GM23338 (cell line): ENCODE measurements around the gene FAXDC2. TPM values are rescaled to one million over a fixed set of nuclear protein-coding genes. Genes with fewer than 3 reads are reported as not detected.

Experiments used
- ATAC-seq: fragments of 200-7000 bp; cut with Tn5 transposase; 3 replicates; pipeline ENCODE4 v1.9.1; 2020
- DNase-seq: peaks from one replicate; pipeline ENCODE4 v3.0.0-alpha.2; 2015; ENCODE audit warnings: low spot score
- H2AFZ ChIP-seq: fragments of 200-600 bp; sonication (generic); 2 replicates; pipeline ENCODE4 v1.8.0; 2016; ENCODE audit warnings: antibody characterized with exemption, mild to moderate bottlenecking, moderate library complexity
- H3F3A ChIP-seq: fragments of 200-600 bp; sonication (generic); replicated peaks from 2 replicates; pipeline ENCODE4 v1.8.0; 2017; ENCODE audit warnings: antibody characterized with exemption, mixed run types, low read depth
- H3K27ac ChIP-seq: fragments of 200-600 bp; sonication (generic); 2 replicates; pipeline ENCODE4 v1.6.1; 2016; ENCODE audit warnings: low read depth
- H3K27me3 ChIP-seq: fragments of 200-600 bp; sonication (generic); 2 replicates; pipeline ENCODE4 v1.8.0; 2016; ENCODE audit warnings: mild to moderate bottlenecking, mixed run types, moderate library complexity; ENCODE audit not compliant: insufficient read depth
- H3K36me3 ChIP-seq: fragments of 200-600 bp; sonication (generic); 2 replicates; pipeline ENCODE4 v1.8.0; 2016; ENCODE audit warnings: mild to moderate bottlenecking; ENCODE audit not compliant: insufficient read depth
- H3K4me1 ChIP-seq: fragments of 200-600 bp; sonication (generic); 2 replicates; pipeline ENCODE4 v1.8.0; 2016; ENCODE audit warnings: mild to moderate bottlenecking, moderate library complexity; ENCODE audit not compliant: insufficient read depth
- H3K4me2 ChIP-seq: fragments of 200-600 bp; sonication (generic); 2 replicates; pipeline ENCODE4 v1.7.1; 2017; ENCODE audit warnings: mixed run types
- H3K4me3 ChIP-seq: fragments of 200-600 bp; sonication (generic); 2 replicates; pipeline ENCODE4 v1.6.1; 2016; ENCODE audit warnings: mixed run types
- H3K79me2 ChIP-seq: fragments of 200-600 bp; sonication (generic); replicated peaks from 2 replicates; pipeline ENCODE4 v1.8.0; 2017; ENCODE audit warnings: mild to moderate bottlenecking; ENCODE audit not compliant: insufficient read depth
- H3K9me2 ChIP-seq: fragments of 200-600 bp; sonication (generic); 2 replicates; pipeline ENCODE4 v1.8.0; 2017; ENCODE audit not compliant: insufficient read depth
- H4K20me1 ChIP-seq: fragments of 200-600 bp; sonication (generic); replicated peaks from 2 replicates; pipeline ENCODE4 v1.8.0; 2017; ENCODE audit warnings: mild to moderate bottlenecking; ENCODE audit not compliant: insufficient read depth
- H3K27ac Mint-ChIP-seq: 2 replicates; pipeline ENCODE4 v1.8.0; 2020; ENCODE audit warnings: inconsistent platforms, mild to moderate bottlenecking, moderate library complexity, mixed read lengths
- H3K27me3 Mint-ChIP-seq: 3 replicates; pipeline ENCODE4 v1.8.0; 2022; ENCODE audit warnings: low read depth, mild to moderate bottlenecking, moderate library complexity, mixed read lengths, inconsistent platforms; ENCODE audit not compliant: insufficient read depth, poor library complexity
- H3K36me3 Mint-ChIP-seq: 3 replicates; pipeline ENCODE4 v1.8.0; 2021; ENCODE audit warnings: low read depth, mild to moderate bottlenecking, inconsistent platforms, moderate library complexity, mixed read lengths
- H3K4me1 Mint-ChIP-seq: 3 replicates; pipeline ENCODE4 v1.8.0; 2020; ENCODE audit warnings: mild to moderate bottlenecking, inconsistent platforms, mixed read lengths
- H3K4me3 Mint-ChIP-seq: 3 replicates; pipeline ENCODE4 v1.8.0; 2021; ENCODE audit warnings: moderate library complexity, mild to moderate bottlenecking, inconsistent platforms, mixed read lengths
- H3K9me3 Mint-ChIP-seq: 3 replicates; pipeline ENCODE4 v1.8.0; 2020; ENCODE audit warnings: moderate library complexity, mild to moderate bottlenecking, inconsistent platforms, mixed read lengths
- CREB1 ChIP-seq: fragments of 250-450 bp; sonication (Bioruptor Pico); IDR thresholded peaks from 2 replicates; pipeline ENCODE4 v1.5.0; 2020; ENCODE audit warnings: low read depth, mild to moderate bottlenecking, moderate library complexity
- CTCF ChIP-seq, 2 experiments: fragments of 200-600 bp in 1 of 2; sonication (generic) in 1 of 2; conservative IDR thresholded peaks; 2 replicates each; pipeline versions ENCODE4 v1.5.1 to v1.6.1; 2016 to 2017; ENCODE audit warnings: antibody characterized with exemption in 2 of 2, low read depth in 2 of 2, mild to moderate bottlenecking in 2 of 2, moderate library complexity in 1 of 2
- ETS1 ChIP-seq: IDR thresholded peaks from 2 replicates; pipeline ENCODE4 v1.6.1; 2016; ENCODE audit warnings: antibody characterized with exemption
- EZH2 ChIP-seq: fragments of 200-600 bp; sonication (generic); IDR thresholded peaks from one replicate; pipeline ENCODE4 v1.8.0; 2017; ENCODE audit warnings: antibody characterized with exemption, mild to moderate bottlenecking, low read depth; ENCODE audit not compliant: unreplicated experiment
- EZH2phosphoT487 ChIP-seq: fragments of 200-600 bp; sonication (generic); IDR thresholded peaks from one replicate; pipeline ENCODE4 v1.8.1; 2018; ENCODE audit warnings: antibody characterized with exemption; ENCODE audit not compliant: unreplicated experiment
- JUNB ChIP-seq: IDR thresholded peaks from one replicate; pipeline ENCODE4 v1.6.1; 2016; ENCODE audit warnings: antibody characterized with exemption; ENCODE audit not compliant: unreplicated experiment
- NANOG ChIP-seq: IDR thresholded peaks from 2 replicates; pipeline ENCODE4 v1.6.1; 2016; ENCODE audit warnings: antibody characterized with exemption, borderline replicate concordance
- POLR2AphosphoS5 ChIP-seq: IDR thresholded peaks from 2 replicates; pipeline ENCODE4 v1.6.1; 2016; ENCODE audit warnings: antibody characterized with exemption, low read depth
- REST ChIP-seq: IDR thresholded peaks from one replicate; pipeline ENCODE4 v1.6.1; 2018; ENCODE audit warnings: antibody characterized with exemption; ENCODE audit not compliant: unreplicated experiment
- STAT1 ChIP-seq: IDR thresholded peaks from one replicate; pipeline ENCODE4 v1.6.1; 2016; ENCODE audit warnings: antibody characterized with exemption; ENCODE audit not compliant: unreplicated experiment
- ZNF114 ChIP-seq: fragments of 250-450 bp; sonication (Bioruptor Pico); IDR thresholded peaks from 2 replicates; pipeline ENCODE4 v1.5.0; 2020; ENCODE audit warnings: mild to moderate bottlenecking, moderate library complexity
- ZNF331 ChIP-seq: fragments of 250-450 bp; sonication (Bioruptor Pico); IDR thresholded peaks from 2 replicates; pipeline ENCODE4 v1.5.0; 2020; ENCODE audit warnings: low read depth, mild to moderate bottlenecking, moderate library complexity
- polyA plus RNA-seq: library from polyadenylated mRNA; unstranded; fragments of >200 nt; fragmentation: Nextera tagmentation; extraction: Ambion mirVana; gene quantifications from 2 replicates; pipeline ENCODE4 v1.2.1, GENCODE V29; 2016
- total RNA-seq: library from RNA; depleted of rRNA; stranded (reverse); fragments of >200 nt; shearing (Covaris generic); gene quantifications from 2 replicates; pipeline ENCODE4 v1.2.3, GENCODE V29; 2014
- TF ChIP-seq, protein P1 (sequence below): fragments of 250-450 bp; sonication (Bioruptor Pico); IDR thresholded peaks from 2 replicates; pipeline ENCODE4 v1.5.0; 2020; ENCODE audit warnings: mild to moderate bottlenecking, moderate library complexity

Gene FAXDC2
- total and polyA plus RNA-seq, 2 experiments from 2014 or later: 4.0 to 4.6 TPM

- H4K20me1 ChIP-seq: no peaks in the 10 kb centered on the region
- H3K36me3 Mint-ChIP-seq: no peaks in the 10 kb centered on the region
- 0 out of 2 replicates have a peak, but pooled peaks cover 8% of the 10 kb centered on the region for H3K4me1 ChIP-seq
- H3K27ac Mint-ChIP-seq: no peak overlapping the region
- no peak overlapping the region for H2AFZ ChIP-seq
- H3K79me2 ChIP-seq: no peaks in the 10 kb centered on the region
- H3K36me3 ChIP-seq: no peaks in the 10 kb centered on the region
- H3K27me3 Mint-ChIP-seq: peaks cover 8% of the 10 kb centered on the region
- TF ChIP-seq CREB1 (CRISPR knock-in tag) (no peak), JUNB (no peak), EZH2phosphoT487 (no peak), STAT1 (no peak), ZNF114 (no peak), ZNF331 (CRISPR knock-in tag) (no peak), EZH2 (no peak), CTCF (conservative IDR thresholded peaks at IDR 0.05; ENCODE audit: low read depth in 2 of 2) (no peak), POLR2AphosphoS5 (no peak), NANOG (no peak), ETS1 (no peak), REST (no peak)
- TF ChIP-seq, protein P1, sequence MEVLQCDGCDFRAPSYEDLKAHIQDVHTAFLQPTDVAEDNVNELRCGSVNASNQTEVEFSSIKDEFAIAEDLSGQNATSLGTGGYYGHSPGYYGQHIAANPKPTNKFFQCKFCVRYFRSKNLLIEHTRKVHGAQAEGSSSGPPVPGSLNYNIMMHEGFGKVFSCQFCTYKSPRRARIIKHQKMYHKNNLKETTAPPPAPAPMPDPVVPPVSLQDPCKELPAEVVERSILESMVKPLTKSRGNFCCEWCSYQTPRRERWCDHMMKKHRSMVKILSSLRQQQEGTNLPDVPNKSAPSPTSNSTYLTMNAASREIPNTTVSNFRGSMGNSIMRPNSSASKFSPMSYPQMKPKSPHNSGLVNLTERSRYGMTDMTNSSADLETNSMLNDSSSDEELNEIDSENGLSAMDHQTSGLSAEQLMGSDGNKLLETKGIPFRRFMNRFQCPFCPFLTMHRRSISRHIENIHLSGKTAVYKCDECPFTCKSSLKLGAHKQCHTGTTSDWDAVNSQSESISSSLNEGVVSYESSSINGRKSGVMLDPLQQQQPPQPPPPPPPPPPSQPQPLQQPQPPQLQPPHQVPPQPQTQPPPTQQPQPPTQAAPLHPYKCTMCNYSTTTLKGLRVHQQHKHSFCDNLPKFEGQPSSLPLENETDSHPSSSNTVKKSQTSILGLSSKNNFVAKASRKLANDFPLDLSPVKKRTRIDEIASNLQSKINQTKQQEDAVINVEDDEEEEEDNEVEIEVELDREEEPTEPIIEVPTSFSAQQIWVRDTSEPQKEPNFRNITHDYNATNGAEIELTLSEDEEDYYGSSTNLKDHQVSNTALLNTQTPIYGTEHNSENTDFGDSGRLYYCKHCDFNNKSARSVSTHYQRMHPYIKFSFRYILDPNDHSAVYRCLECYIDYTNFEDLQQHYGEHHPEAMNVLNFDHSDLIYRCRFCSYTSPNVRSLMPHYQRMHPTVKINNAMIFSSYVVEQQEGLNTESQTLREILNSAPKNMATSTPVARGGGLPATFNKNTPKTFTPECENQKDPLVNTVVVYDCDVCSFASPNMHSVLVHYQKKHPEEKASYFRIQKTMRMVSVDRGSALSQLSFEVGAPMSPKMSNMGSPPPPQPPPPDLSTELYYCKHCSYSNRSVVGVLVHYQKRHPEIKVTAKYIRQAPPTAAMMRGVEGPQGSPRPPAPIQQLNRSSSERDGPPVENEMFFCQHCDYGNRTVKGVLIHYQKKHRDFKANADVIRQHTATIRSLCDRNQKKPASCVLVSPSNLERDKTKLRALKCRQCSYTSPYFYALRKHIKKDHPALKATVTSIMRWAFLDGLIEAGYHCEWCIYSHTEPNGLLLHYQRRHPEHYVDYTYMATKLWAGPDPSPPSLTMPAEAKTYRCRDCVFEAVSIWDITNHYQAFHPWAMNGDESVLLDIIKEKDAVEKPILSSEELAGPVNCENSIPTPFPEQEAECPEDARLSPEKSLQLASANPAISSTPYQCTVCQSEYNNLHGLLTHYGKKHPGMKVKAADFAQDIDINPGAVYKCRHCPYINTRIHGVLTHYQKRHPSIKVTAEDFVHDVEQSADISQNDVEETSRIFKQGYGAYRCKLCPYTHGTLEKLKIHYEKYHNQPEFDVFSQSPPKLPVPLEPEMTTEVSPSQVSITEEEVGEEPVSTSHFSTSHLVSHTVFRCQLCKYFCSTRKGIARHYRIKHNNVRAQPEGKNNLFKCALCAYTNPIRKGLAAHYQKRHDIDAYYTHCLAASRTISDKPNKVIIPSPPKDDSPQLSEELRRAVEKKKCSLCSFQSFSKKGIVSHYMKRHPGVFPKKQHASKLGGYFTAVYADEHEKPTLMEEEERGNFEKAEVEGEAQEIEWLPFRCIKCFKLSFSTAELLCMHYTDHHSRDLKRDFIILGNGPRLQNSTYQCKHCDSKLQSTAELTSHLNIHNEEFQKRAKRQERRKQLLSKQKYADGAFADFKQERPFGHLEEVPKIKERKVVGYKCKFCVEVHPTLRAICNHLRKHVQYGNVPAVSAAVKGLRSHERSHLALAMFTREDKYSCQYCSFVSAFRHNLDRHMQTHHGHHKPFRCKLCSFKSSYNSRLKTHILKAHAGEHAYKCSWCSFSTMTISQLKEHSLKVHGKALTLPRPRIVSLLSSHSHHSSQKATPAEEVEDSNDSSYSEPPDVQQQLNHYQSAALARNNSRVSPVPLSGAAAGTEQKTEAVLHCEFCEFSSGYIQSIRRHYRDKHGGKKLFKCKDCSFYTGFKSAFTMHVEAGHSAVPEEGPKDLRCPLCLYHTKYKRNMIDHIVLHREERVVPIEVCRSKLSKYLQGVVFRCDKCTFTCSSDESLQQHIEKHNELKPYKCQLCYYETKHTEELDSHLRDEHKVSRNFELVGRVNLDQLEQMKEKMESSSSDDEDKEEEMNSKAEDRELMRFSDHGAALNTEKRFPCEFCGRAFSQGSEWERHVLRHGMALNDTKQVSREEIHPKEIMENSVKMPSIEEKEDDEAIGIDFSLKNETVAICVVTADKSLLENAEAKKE (CRISPR knock-in tag): no peak
- no peaks in the 10 kb centered on the region for H3K9me2 ChIP-seq
- no peak for DNase-seq
- ATAC-seq: no peak
- peak overlapping the region; percentile 69 for H3K4me2 ChIP-seq
- no peaks in the 10 kb centered on the region for H3K9me3 Mint-ChIP-seq
- no peaks in the 10 kb centered on the region for H3K27me3 ChIP-seq
- 0 out of 2 replicates have a peak overlapping the region, but pooled peaks have one; percentile 44 for H3K4me3 ChIP-seq
- H3K4me3 Mint-ChIP-seq: peak overlapping the region; percentile 84
- H3F3A ChIP-seq: no peaks in the 10 kb centered on the region
- H3K27ac ChIP-seq: peak overlapping the region; percentile 85
- peaks cover 21% of the 10 kb centered on the region; the same call in 2 of the 3 replicates for H3K4me1 Mint-ChIP-seq
Measured at GRCh38 chr5:154849264-154849785, 1.1 kb downstream of the FAXDC2 start.
